Upper lobe of left lung (tissue), 6 donors: Measurements from ENCODE around the gene ZNF618. TPM values are rescaled to one million over a fixed set of nuclear protein-coding genes. Genes with fewer than 3 reads are reported as not detected.
A peak's percentile ranks its signal among the peaks of the same experiment; 100 is the strongest.

Experiments used
- ATAC-seq, 2 donors: fragments of 200-7000 bp; cut with Tn5 transposase; one replicate each; pipeline ENCODE4 v1.9.1; 2022; ENCODE audit warnings: mild to moderate bottlenecking in 2 of 2, moderate library complexity in 2 of 2; ENCODE audit not compliant: low FRiP score in 2 of 2
- DNase-seq, 2 donors: peaks; one replicate each; pipeline ENCODE4 v3.0.0-alpha.2; 2019 to 2020
- H3K27ac ChIP-seq, 4 donors: fragments of 200-600 bp; sonication (generic); one replicate each; pipeline ENCODE4 v1.5.1; 2016 to 2019
- H3K27me3 ChIP-seq, 4 donors: fragments of 200-600 bp; sonication (generic); one replicate each; pipeline ENCODE4 v1.5.1; 2017 to 2019
- H3K36me3 ChIP-seq, 4 donors: fragments of 200-600 bp; sonication (generic); one replicate each; pipeline ENCODE4 v1.5.1; 2016 to 2019
- H3K4me1 ChIP-seq, 4 donors: fragments of 200-600 bp; sonication (generic); one replicate each; pipeline ENCODE4 v1.5.1; 2018 to 2019
- H3K4me3 ChIP-seq, 4 donors: fragments of 200-600 bp; sonication (generic); one replicate each; pipeline ENCODE4 v1.5.1; 2017 to 2019; ENCODE audit warnings: mild to moderate bottlenecking in 2 of 4, moderate library complexity in 1 of 4
- H3K9me3 ChIP-seq, 4 donors: fragments of 200-600 bp; sonication (generic); one replicate each; pipeline ENCODE4 v1.5.1; 2018 to 2019
- CTCF ChIP-seq, 6 experiments: fragments of 450-650 bp in 4 of 6; fragments of 200-600 bp in 2 of 6; sonication (generic) in 2 of 6; IDR thresholded peaks; one replicate each; pipeline ENCODE4 v1.5.1; 2016 to 2019; ENCODE audit warnings: antibody characterized with exemption in 6 of 6
- EP300 ChIP-seq, 4 donors: sonication (generic); formaldehyde crosslinking; IDR thresholded peaks; one replicate each; pipeline ENCODE4 v1.5.1; 2017; ENCODE audit warnings: antibody characterized with exemption in 4 of 4, control low read depth in 2 of 4
- POLR2A ChIP-seq, 4 donors: fragments of 450-650 bp; IDR thresholded peaks; one replicate each; pipeline ENCODE4 v1.5.1; 2016 to 2017; ENCODE audit warnings: antibody characterized with exemption in 4 of 4, mild to moderate bottlenecking in 2 of 4
- POLR2AphosphoS5 ChIP-seq, 2 donors: sonication (generic); formaldehyde crosslinking; IDR thresholded peaks; one replicate each; pipeline ENCODE4 v1.5.1; 2017; ENCODE audit warnings: antibody characterized with exemption in 2 of 2
- WGBS, 2 donors: methylation state at CpG; one replicate each; pipeline ENCODE4 v1.1.5; 2017 to 2018; 5-methylcytosine and 5-hydroxymethylcytosine counted together
- total RNA-seq, 6 donors: library from RNA; depleted of rRNA in 4 of 6; stranded (reverse); fragments of >200 nt in 4 of 6; gene quantifications; one replicate each; pipeline versions ENCODE4 v1.1.0 to v1.2.1, GENCODE V29; 2016 to 2021
- donor health status: DM: no; HTN: no; CAD: no; lungs with moderate emphysema.
- donor health status: DM: no; HTN: yes; CAD: no; lungs with severe emphysema.

The ZNF618 gene
- total RNA-seq, 6 donors from 2014 or later, result 3.2 to 11.6 (median 9.1) TPM

DNA sequence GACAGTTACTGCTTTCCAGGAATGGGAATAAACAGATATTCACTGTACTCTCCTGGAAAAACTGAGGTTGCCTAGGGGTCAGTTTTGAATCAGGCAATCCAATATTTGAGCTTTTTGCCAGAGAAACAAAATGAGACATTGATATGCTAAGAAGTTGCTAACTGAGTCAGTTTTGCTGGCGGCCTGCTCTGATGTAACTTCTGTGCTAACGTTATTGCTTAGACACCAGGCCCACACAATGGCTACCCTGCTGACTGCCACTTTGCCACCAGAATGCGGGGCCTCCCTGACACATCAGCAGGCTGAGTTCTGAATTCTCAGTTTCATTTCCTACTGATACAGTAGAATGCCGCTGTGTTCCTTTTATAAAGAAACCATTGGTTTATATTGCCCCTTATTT lies 18.2 kb upstream of the ZNF618 start:
- Histone ChIP-seq H3K4me3 (no peak overlapping the region), H3K9me3 (no peaks in the 10 kb centered on the region), H3K4me1 (peaks cover 0 to 6% (median 0%) of the 10 kb centered on the region in 4 donors), H3K36me3 (no peaks in the 10 kb centered on the region), H3K27me3 (no peaks in the 10 kb centered on the region), H3K27ac (no peak overlapping the region)
- ATAC-seq (peak in 1 of 2 donors; percentile 57), DNase-seq (peak in 1 of 2 donors; percentile 36)
- TF ChIP-seq EP300 (IDR thresholded peaks at IDR 0.05) (no peak), POLR2A (IDR thresholded peaks at IDR 0.05) (no peak), CTCF (IDR thresholded peaks at IDR 0.05) (no peak), POLR2AphosphoS5 (IDR thresholded peaks at IDR 0.05) (no peak)
- WGBS, 2 donors, result 49 to 71% methylated on average over 4 of the region's 4 CpGs

DNA sequence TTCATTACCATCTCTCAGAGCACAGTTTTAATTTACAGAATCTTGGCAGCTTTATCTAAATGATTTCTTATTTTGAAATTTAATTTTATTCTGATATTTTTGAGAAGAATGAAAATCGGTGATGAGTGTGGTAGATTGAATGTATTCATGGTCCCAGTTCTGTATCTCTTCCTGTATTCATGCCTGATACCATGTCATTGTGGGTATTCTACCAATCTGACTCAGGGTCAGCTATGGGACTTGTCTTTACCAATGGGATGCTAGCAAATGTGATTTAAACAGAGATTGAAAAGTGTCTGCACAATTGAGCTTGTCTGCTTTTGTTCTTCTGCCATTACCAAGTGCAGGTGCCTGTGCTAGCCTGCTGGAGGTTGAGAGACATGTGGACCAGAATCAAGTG lies 17.8 kb upstream of the ZNF618 start:
- 81 to 92% methylated on average over 1 of the region's 1 CpG for WGBS, 2 donors
- TF ChIP-seq CTCF (IDR thresholded peaks at IDR 0.05) (no peak), EP300 (IDR thresholded peaks at IDR 0.05) (no peak), POLR2AphosphoS5 (IDR thresholded peaks at IDR 0.05) (no peak), POLR2A (IDR thresholded peaks at IDR 0.05) (no peak)
- DNase-seq (no peak), ATAC-seq (no peak)
- no peaks in the 10 kb centered on the region for H3K36me3 ChIP-seq
- H3K4me1 ChIP-seq, result peaks cover 0 to 6% (median 0%) of the 10 kb centered on the region in 4 donors
- no peak overlapping the region for H3K4me3 ChIP-seq
- no peak overlapping the region for H3K27ac ChIP-seq
- no peaks in the 10 kb centered on the region for H3K27me3 ChIP-seq
- no peaks in the 10 kb centered on the region for H3K9me3 ChIP-seq

DNA sequence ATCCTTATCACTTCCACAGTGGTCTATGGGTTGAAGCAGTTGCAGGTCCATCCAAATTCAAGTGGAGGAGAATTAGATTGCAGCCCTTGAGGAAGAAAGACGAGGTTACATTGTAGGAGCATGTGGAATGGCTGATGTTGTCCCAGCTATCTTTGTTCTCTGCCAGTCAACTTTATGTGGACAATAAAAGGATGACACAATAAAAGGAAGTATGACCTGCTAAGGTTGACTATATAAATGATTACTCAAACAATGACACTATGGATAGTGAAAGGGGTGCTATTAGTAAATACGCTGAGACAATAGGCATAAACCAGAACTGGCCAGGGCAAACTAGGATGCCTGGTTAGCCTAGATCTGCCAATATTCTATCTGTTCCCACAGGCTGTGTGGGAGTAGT lies 12.8 kb upstream of the ZNF618 start:
- Histone ChIP-seq H3K4me3 (no peak overlapping the region), H3K4me1 (no peaks in the 10 kb centered on the region), H3K27me3 (no peaks in the 10 kb centered on the region), H3K27ac (no peak overlapping the region), H3K9me3 (no peaks in the 10 kb centered on the region), H3K36me3 (no peaks in the 10 kb centered on the region)
- no peak for ATAC-seq
- DNase-seq, result no peak
- 74 to 78% methylated on average over 2 of the region's 2 CpGs for WGBS, 2 donors
- TF ChIP-seq EP300 (IDR thresholded peaks at IDR 0.05) (no peak), CTCF (IDR thresholded peaks at IDR 0.05) (no peak), POLR2AphosphoS5 (IDR thresholded peaks at IDR 0.05) (no peak), POLR2A (IDR thresholded peaks at IDR 0.05) (no peak)

GRCh38 chr9:113868501-113868900 lies 7.6 kb upstream of the ZNF618 start:
- DNase-seq, result no peak
- Histone ChIP-seq H3K27ac (no peak overlapping the region), H3K4me1 (no peaks in the 10 kb centered on the region), H3K36me3 (no peaks in the 10 kb centered on the region), H3K9me3 (no peaks in the 10 kb centered on the region), H3K4me3 (no peak overlapping the region), H3K27me3 (no peaks in the 10 kb centered on the region)
- TF ChIP-seq CTCF (IDR thresholded peaks at IDR 0.05) (no peak), EP300 (IDR thresholded peaks at IDR 0.05) (no peak), POLR2A (IDR thresholded peaks at IDR 0.05) (no peak), POLR2AphosphoS5 (IDR thresholded peaks at IDR 0.05) (no peak)
- WGBS, 2 donors, result 72 to 75% methylated on average over 3 of the region's 3 CpGs
- ATAC-seq, result no peak

- ATAC-seq, result no peak
- H3K4me1 ChIP-seq, result peaks cover 5 to 13% (median 7%) of the 10 kb centered on the region in 4 donors
- no peak overlapping the region for H3K4me3 ChIP-seq
- no peak for DNase-seq
- no peak overlapping the region for H3K27ac ChIP-seq
- no peaks in the 10 kb centered on the region for H3K36me3 ChIP-seq
- no peak for TF ChIP-seq POLR2AphosphoS5 (IDR thresholded peaks at IDR 0.05)
- no peak for TF ChIP-seq POLR2A (IDR thresholded peaks at IDR 0.05)
- no peak for TF ChIP-seq EP300 (IDR thresholded peaks at IDR 0.05)
- TF ChIP-seq CTCF (IDR thresholded peaks at IDR 0.05), result no peak
- 90% methylated on average over 10 of the region's 10 CpGs for WGBS, 2 donors
- H3K9me3 ChIP-seq, result no peaks in the 10 kb centered on the region
- no peaks in the 10 kb centered on the region for H3K27me3 ChIP-seq
Measured at GRCh38 chr9:113872485-113873143, 3.5 kb upstream of the ZNF618 start.
